ENCODE measurements around the gene ARHGEF33.

ARHGEF33 gene

GRCh38 chr2:38912619-38913018, 22.9 kb downstream of the ARHGEF33 start:
- Histone ChIP-seq H3K36me3 (ENCODE audit: low read depth) (no peaks in the 10 kb centered on the region), H3K27me3 (ENCODE audit: insufficient read depth, poor library complexity, severe bottlenecking) (no peaks in the 10 kb centered on the region), H3K4me3 (ENCODE audit: severe bottlenecking) (no peak overlapping the region), H3K4me1 (ENCODE audit: insufficient read depth, poor library complexity, severe bottlenecking) (peaks cover 4% of the 10 kb centered on the region), H3K9me3 (ENCODE audit: severe bottlenecking) (no peaks in the 10 kb centered on the region), H3K27ac (ENCODE audit: poor library complexity, severe bottlenecking) (no peak overlapping the region)
- DNase-seq (ENCODE audit: low spot score) (no peak), ATAC-seq (ENCODE audit: low read depth) (no peak)
- no peak for TF ChIP-seq CTCF (IDR thresholded peaks at IDR 0.05; ENCODE audit: poor library complexity, severe bottlenecking)

DNA sequence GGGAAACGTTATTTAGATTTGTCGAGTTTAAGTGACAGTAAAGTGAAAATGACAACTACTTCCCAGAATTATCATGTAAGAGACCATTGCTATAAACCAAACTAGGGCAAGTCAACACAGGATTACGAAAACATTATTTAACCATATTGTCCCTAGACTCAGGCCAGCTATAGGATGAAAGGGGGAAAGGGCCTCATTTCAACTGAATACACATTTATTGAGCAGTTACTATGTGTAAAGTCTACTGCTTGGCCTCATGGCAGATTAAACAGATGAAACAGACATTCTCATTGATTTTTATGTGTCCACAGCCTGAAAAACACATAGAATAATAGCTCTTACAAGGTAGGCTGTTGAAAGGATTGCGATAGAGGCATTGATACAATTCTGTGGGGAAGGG, 32.7 kb downstream of the ARHGEF33 start:
- no peak for DNase-seq (ENCODE audit: low spot score)
- TF ChIP-seq CTCF (IDR thresholded peaks at IDR 0.05; ENCODE audit: poor library complexity, severe bottlenecking) = no peak
- Histone ChIP-seq H3K36me3 (ENCODE audit: low read depth) (no peaks in the 10 kb centered on the region), H3K4me1 (ENCODE audit: insufficient read depth, poor library complexity, severe bottlenecking) (no peaks in the 10 kb centered on the region), H3K4me3 (ENCODE audit: severe bottlenecking) (no peak overlapping the region), H3K9me3 (ENCODE audit: severe bottlenecking) (no peaks in the 10 kb centered on the region), H3K27me3 (ENCODE audit: insufficient read depth, poor library complexity, severe bottlenecking) (no peaks in the 10 kb centered on the region), H3K27ac (ENCODE audit: poor library complexity, severe bottlenecking) (no peak overlapping the region)
- ATAC-seq (ENCODE audit: low read depth) = no peak

DNA sequence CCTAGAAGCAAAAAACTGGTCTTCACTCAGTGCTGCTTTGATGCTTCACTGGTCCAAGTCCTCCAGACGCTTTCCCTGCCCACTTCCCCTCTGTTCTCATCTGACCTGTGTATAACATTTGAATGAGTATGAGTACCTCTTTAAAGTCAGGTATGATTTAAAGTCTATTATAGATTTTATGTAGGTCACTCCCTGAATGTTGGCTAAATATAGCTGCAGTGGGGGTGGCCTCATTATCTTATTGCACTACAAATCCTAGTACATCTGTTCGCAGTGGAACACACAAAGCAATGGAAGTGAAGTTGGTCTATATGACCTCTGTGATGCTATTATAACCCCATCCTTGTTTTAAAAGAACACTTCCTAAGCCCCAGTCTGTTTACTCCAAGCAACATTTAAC, 33.2 kb downstream of the ARHGEF33 start:
- no peak for TF ChIP-seq CTCF (IDR thresholded peaks at IDR 0.05; ENCODE audit: poor library complexity, severe bottlenecking)
- no peak overlapping the region for H3K27ac ChIP-seq (ENCODE audit: poor library complexity, severe bottlenecking)
- H3K27me3 ChIP-seq (ENCODE audit: insufficient read depth, poor library complexity, severe bottlenecking) = no peaks in the 10 kb centered on the region
- H3K4me3 ChIP-seq (ENCODE audit: severe bottlenecking) = no peak overlapping the region
- H3K4me1 ChIP-seq (ENCODE audit: insufficient read depth, poor library complexity, severe bottlenecking) = no peaks in the 10 kb centered on the region
- ATAC-seq (ENCODE audit: low read depth) (no peak), DNase-seq (ENCODE audit: low spot score) (no peak)
- no peaks in the 10 kb centered on the region for H3K9me3 ChIP-seq (ENCODE audit: severe bottlenecking)
- no peaks in the 10 kb centered on the region for H3K36me3 ChIP-seq (ENCODE audit: low read depth)

DNA sequence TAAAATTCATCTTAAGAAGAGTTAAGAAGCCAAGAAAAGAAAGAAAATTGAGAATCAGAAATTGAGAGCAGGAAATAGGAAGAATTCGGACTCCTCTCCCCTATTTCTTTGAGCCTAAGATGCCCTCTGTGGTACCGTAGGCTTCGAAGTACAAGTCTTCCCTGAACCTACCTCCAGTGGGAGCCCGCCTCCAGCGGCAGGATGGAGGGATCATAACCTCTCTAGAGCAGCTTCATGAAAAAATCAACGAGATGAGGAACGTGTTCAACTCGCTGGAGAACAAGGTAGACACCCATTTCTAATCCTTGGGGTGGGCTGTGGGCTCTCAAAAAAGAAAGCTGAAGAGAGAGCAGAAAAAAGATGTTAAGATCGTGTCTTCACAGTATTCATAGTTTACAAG, 36.3 kb downstream of the ARHGEF33 start:
- ATAC-seq (ENCODE audit: low read depth) (no peak), DNase-seq (ENCODE audit: low spot score) (no peak)
- Histone ChIP-seq H3K27me3 (ENCODE audit: insufficient read depth, poor library complexity, severe bottlenecking) (no peaks in the 10 kb centered on the region), H3K36me3 (ENCODE audit: low read depth) (no peaks in the 10 kb centered on the region), H3K9me3 (ENCODE audit: severe bottlenecking) (no peaks in the 10 kb centered on the region), H3K4me3 (ENCODE audit: severe bottlenecking) (no peak overlapping the region), H3K4me1 (ENCODE audit: insufficient read depth, poor library complexity, severe bottlenecking) (no peaks in the 10 kb centered on the region), H3K27ac (ENCODE audit: poor library complexity, severe bottlenecking) (no peak overlapping the region)
- no peak for TF ChIP-seq CTCF (IDR thresholded peaks at IDR 0.05; ENCODE audit: poor library complexity, severe bottlenecking)

- H3K9me3 ChIP-seq (ENCODE audit: severe bottlenecking) = no peaks in the 10 kb centered on the region
- ATAC-seq (ENCODE audit: low read depth) (no peak), DNase-seq (ENCODE audit: low spot score) (no peak)
- no peak for TF ChIP-seq CTCF (IDR thresholded peaks at IDR 0.05; ENCODE audit: poor library complexity, severe bottlenecking)
- no peaks in the 10 kb centered on the region for H3K4me1 ChIP-seq (ENCODE audit: insufficient read depth, poor library complexity, severe bottlenecking)
- no peak overlapping the region for H3K4me3 ChIP-seq (ENCODE audit: severe bottlenecking)
- H3K27me3 ChIP-seq (ENCODE audit: insufficient read depth, poor library complexity, severe bottlenecking) = no peaks in the 10 kb centered on the region
- no peak overlapping the region for H3K27ac ChIP-seq (ENCODE audit: poor library complexity, severe bottlenecking)
- H3K36me3 ChIP-seq (ENCODE audit: low read depth) = no peaks in the 10 kb centered on the region
Measured at GRCh38 chr2:38930600-38930999, 40.9 kb downstream of the ARHGEF33 start.
